ENCODE data around the gene SLC2A4. TPM values are rescaled to one million over a fixed set of nuclear protein-coding genes. Genes with fewer than 3 reads are reported as not detected.

SLC2A4 gene
- total RNA-seq, 1 donor from 2014 or later = 0.30 TPM

Other genes with a start within 250 kb of the SLC2A4 start
- 6.6 and 6.7 TPM in 2 replicates for gene SLC16A13, start 245.7 kb upstream of the SLC2A4 start, total RNA-seq
- gene SLC16A11, start 237.6 kb upstream of the SLC2A4 start, total RNA-seq = not detected in 2 replicates
- not detected in 2 replicates for gene CLEC10A, start 201.5 kb upstream of the SLC2A4 start, total RNA-seq
- gene ASGR2, start 166.9 kb upstream of the SLC2A4 start, total RNA-seq = not detected in 2 replicates
- 3.6 and 5.0 TPM in 2 replicates for gene ASGR1, start 102.3 kb upstream of the SLC2A4 start, total RNA-seq
- 45.6 and 48.0 TPM in 2 replicates for gene DLG4, start 61.9 kb upstream of the SLC2A4 start, total RNA-seq
- 354 and 399 TPM in 2 replicates for gene ACADVL, start 61.8 kb upstream of the SLC2A4 start, total RNA-seq
- 30.2 and 34.4 TPM in 2 replicates for gene DVL2, start 47.2 kb upstream of the SLC2A4 start, total RNA-seq
- 78.0 and 89.5 TPM in 2 replicates for gene PHF23, start 42.3 kb upstream of the SLC2A4 start, total RNA-seq
- gene GABARAP, start 39.3 kb upstream of the SLC2A4 start, total RNA-seq = 434 and 454 TPM in 2 replicates
- 102 and 103 TPM in 2 replicates for gene CTDNEP1, start 30.0 kb upstream of the SLC2A4 start, total RNA-seq
- gene ELP5, start 29.5 kb upstream of the SLC2A4 start, total RNA-seq = 24.9 and 25.4 TPM in 2 replicates
- 4.6 and 10.5 TPM in 2 replicates for gene CLDN7, start 19.2 kb upstream of the SLC2A4 start, total RNA-seq
- 0.24 and 0.86 TPM in 2 replicates for gene YBX2, start 12.9 kb downstream of the SLC2A4 start, total RNA-seq
- 841 and 915 TPM in 2 replicates for gene EIF5A, start 25.9 kb downstream of the SLC2A4 start, total RNA-seq
- 41.7 and 49.8 TPM in 2 replicates for gene GPS2, start 33.6 kb downstream of the SLC2A4 start, total RNA-seq
- 32.5 and 32.6 TPM in 2 replicates for gene NEURL4, start 47.6 kb downstream of the SLC2A4 start, total RNA-seq
- 14.4 and 16.0 TPM in 2 replicates for gene ACAP1, start 54.8 kb downstream of the SLC2A4 start, total RNA-seq
- 31.6 and 41.4 TPM in 2 replicates for gene KCTD11, start 70.4 kb downstream of the SLC2A4 start, total RNA-seq
- gene TMEM95, start 73.4 kb downstream of the SLC2A4 start, total RNA-seq = 0.30 TPM in 1 of 2 replicates, not detected in the other
- 0.36 and 1.6 TPM in 2 replicates for gene TNK1, start 99.4 kb downstream of the SLC2A4 start, total RNA-seq
- gene PLSCR3, start 112.8 kb downstream of the SLC2A4 start, total RNA-seq = 65.7 and 67.6 TPM in 2 replicates
- 45.7 and 52.9 TPM in 2 replicates for gene TMEM256, start 122.4 kb downstream of the SLC2A4 start, total RNA-seq
- 77.3 and 80.7 TPM in 2 replicates for gene NLGN2, start 126.1 kb downstream of the SLC2A4 start, total RNA-seq
- gene SPEM1, start 138.6 kb downstream of the SLC2A4 start, total RNA-seq = 0.23 TPM in 1 of 2 replicates, not detected in the other
- 0.14 and 0.17 TPM in 2 replicates for gene SPEM2, start 143.9 kb downstream of the SLC2A4 start, total RNA-seq
- gene SPEM3, start 147.1 kb downstream of the SLC2A4 start, total RNA-seq = 0.07 TPM in 1 of 2 replicates, not detected in the other
- gene TMEM102, start 153.7 kb downstream of the SLC2A4 start, total RNA-seq = 10.7 and 11.8 TPM in 2 replicates
- 22.4 and 30.7 TPM in 2 replicates for gene FGF11, start 157.8 kb downstream of the SLC2A4 start, total RNA-seq
- 9.7 and 11.7 TPM in 2 replicates for gene CHRNB1, start 163.3 kb downstream of the SLC2A4 start, total RNA-seq
- gene ZBTB4, start 197.9 kb downstream of the SLC2A4 start, total RNA-seq = 31.0 and 31.2 TPM in 2 replicates
- gene SLC35G6, start 199.7 kb downstream of the SLC2A4 start, total RNA-seq = not detected in 2 replicates
- gene POLR2A, start 202.6 kb downstream of the SLC2A4 start, total RNA-seq = 143 and 151 TPM in 2 replicates

All from astrocyte (in vitro differentiated cells and primary cell).